CD4-positive, alpha-beta T cell treated with Interleukin-12 subunit alpha and Interleukin-12 subunit beta, for 1 hour (primary cell): ENCODE data around the gene MBLAC2.

Source experiments
- DNase-seq: peaks from one replicate; pipeline ENCODE4 v3.0.0-alpha.2; 2020

The MBLAC2 gene

DNA sequence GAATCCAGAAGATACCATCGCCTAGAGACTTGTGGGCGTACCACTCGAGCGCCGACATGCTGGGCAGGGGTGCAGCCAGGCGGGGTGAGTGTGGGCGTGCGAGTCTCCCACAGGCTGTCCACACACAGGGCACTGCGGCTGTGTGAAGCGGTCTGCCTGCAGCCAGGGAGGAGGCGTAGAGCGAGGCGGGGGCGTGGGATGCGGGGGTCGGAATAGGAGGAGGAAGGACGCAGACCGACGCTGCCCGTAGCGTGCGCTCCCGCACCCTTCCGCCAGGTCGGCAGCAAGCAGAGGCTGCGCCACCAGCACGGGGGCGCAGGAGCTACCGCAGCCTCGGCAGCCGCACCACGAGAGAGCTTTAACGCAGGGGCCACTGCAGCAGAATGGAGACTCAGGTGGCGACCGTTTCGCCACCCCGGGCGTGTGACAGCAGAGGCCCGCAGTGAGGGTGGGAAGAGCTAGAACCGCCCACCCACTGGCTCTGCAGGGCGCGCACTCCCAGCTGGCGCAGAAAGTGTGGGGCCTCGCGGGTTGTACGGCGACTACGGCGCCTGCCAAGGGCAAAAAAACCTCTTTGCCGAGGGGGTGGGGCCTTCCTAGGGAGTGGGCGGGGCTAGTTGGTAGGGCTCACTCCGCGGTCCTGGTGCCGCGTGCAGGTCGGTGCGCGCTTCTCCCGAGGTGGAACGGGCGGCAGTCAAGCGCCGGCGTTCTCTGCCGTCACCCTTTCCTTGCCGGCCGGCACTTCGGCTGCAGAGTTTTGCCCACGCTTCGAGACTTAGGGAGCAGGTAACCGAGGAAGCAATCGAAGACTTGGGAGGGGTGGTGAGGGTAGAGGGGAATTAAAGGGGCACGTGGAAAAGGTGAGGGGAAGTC is at the start of gene MBLAC2, which contains the start of gene POLR3G:
Gene MBLAC2, minus strand, starts transcription at position 537 of the 873 bp plus-strand sequence. Its CDS starts 479 bp downstream, at position 58.
Gene POLR3G, plus strand, starts transcription at position 630 of the 873 bp plus-strand sequence. CDS start 10,704 bp downstream, outside the sequence.
- peak; percentile 95 for DNase-seq

- DNase-seq: no peak
These were observed 44.5 kb upstream of the MBLAC2 start for GRCh38 chr5:90519081-90519480.

DNA sequence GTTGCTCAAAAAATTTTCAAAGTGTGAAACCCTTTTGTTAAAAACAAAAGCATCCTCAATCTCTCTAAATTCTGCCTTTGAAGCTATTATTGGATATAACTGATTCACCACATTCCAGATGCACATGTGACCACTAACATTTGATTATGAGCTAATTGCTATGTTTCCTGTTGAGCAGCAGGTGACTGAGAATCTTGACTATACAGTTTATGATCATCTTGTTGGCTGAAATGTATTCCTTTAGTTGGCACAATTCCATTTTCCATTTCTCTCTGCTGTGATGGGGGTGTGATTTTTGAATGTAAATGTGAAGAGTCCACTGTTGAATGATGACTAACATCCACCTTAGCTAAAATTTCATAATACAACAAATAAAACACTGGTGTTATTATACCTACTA is 44.1 kb upstream of the MBLAC2 start:
- no peak for DNase-seq

DNA sequence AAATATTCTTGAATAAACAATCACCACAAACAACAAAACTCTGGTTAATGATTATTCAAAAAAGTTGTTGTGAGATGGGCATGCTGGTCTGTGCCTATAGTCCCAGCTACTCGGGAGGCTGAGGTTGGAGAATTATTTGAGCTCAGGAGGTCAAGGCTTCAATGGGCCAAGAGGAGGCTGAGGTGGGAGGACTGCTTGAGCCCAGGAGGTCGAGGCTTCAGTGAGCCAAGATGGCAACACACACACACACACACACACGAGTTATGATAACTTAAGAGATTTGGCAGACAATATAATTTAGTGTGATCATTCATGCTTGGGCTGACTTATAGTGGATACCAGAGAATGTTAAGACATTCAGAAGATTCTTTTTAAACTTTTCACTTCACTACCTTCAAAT is 39.9 kb upstream of the MBLAC2 start:
- no peak for DNase-seq

DNA sequence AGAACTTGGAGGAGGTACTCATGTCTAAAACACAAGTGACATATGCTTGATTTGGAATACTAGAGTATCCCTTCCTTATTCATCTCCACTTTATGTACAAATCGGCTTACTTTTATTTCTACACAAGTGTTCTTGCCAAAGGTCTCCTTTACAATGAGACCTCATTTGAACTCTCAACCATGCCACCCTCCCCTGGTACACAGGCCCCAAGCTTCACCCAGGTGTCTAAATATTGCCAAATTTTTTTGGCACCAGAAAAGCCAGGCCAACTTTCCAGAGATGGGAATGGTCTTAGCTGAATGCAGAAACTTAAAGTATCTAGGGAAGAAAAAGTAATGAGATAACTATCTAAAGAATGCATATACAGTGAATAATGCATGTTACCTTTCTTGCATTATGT is 35.9 kb upstream of the MBLAC2 start:
- no peak for DNase-seq

DNA sequence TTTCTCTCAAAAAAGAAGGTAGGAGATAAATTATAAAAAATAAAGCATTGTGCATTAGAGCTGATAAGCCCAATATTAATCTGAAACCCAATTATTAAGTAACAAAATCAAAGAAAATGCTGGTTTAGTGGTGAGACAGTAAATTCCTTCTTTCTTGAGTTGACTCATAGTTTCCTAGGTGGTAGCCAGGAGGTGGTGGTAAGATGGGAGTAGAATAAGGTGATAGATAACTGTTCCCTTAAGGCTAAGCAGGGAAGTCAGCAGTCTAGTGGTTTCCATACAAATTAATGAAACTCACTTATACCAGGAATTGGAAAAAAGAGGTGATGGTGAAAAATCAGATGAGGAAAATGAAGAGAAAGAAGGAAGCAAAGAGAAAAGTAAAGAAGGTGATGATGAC is 31.6 kb upstream of the MBLAC2 start:
- DNase-seq: no peak

DNA sequence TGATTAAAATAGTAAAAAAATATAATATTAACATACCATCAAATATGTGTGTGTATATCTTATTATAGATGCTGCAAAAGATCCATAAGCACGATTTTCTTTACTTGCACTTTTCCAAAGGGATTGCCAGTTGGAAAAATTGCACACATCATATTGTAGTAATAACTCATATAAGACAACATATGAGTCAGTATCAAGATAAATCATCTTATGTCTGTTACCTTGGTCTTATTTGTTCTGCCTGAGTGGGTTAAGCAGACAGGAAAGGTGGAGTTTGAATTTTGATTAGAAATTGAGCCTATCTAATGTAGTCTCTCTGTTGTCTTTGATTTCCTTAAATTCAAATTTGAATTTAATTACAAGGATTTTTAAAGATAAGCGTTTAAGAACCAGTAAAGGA is 30.2 kb upstream of the MBLAC2 start:
- DNase-seq: no peak

DNA sequence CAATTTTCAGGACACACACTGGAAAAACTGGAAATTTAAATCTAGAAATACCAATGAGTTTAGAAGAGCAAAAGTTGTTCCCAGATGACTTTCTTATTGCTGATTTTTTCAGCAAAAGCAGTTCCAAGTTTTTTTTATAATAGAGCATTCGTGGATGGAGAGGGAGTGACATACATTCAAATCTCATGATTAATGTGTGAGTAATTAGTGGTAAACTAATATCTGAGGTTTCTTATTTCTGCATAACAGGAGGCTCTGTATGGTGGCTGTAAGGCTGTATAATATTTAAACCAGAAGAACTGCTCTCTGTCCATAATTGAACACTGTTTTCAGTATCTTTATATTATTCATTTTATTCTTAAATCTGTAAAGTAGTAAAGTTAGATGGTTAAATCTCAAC is 29.0 kb upstream of the MBLAC2 start:
- DNase-seq: no peak

GRCh38 chr5:90495146-90495545 is 20.6 kb upstream of the MBLAC2 start:
- no peak for DNase-seq

DNA sequence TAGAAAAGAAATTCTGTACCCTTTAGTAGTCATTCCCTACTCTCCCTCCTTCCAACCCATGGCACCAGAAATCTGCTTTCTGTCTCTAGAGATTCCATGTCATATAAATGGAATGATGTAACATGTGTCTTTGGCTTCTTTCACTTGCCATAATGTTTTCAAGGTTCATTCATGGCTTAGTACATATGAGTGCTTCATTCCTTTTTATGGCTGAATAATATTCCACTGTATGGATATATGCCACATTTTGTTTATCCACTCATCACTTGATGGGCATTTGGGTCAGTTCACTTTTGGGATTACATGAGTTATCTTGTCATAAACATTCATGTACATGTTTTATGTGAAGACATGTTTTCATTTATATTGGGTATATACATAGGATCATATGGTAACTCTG is 19.5 kb upstream of the MBLAC2 start:
- no peak for DNase-seq

GRCh38 chr5:90488791-90489190 is 14.2 kb upstream of the MBLAC2 start:
- no peak for DNase-seq

GRCh38 chr5:90484540-90484939 is 10.0 kb upstream of the MBLAC2 start:
- DNase-seq: no peak

GRCh38 chr5:90483206-90483605 is 8.6 kb upstream of the MBLAC2 start:
- DNase-seq: no peak

GRCh38 chr5:90480699-90481098 is 6.1 kb upstream of the MBLAC2 start:
- DNase-seq: no peak

DNA sequence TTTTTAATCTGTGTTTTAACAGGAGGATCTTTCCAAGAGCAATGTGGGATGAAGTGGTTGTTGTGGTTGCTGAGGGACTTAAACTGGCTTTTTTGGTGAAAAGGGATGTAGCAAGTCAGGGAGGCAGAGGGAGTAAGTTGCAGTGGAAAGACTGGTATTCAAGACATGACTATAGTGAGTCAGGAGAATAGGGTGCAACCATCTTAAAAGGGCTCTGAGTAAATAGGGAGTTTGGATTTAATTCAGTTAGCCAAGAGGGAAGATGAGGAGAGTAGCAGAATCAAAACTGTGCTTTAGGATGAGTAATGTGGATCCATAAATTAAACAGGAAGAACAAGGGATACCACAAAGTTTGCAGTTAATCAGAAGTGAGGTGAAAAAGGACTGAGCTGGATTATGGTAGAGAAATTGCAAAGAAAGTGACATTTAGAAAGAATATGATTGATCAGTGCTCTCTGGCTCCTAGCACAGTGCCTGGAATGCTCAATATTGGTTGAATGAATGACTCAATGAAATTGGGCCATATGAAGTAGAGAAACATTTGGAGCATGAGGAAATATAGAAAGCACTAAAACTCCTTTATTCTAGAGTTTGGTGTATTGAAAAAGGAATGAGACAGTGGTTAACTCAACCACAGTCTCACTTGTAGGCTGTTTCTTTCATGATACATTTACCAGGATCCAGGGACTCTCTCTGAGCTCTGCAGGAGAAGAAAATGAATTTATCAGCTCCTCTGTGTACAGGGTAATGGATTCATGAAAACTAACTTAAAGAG is 5.2 kb upstream of the MBLAC2 start:
- no peak for DNase-seq

DNA sequence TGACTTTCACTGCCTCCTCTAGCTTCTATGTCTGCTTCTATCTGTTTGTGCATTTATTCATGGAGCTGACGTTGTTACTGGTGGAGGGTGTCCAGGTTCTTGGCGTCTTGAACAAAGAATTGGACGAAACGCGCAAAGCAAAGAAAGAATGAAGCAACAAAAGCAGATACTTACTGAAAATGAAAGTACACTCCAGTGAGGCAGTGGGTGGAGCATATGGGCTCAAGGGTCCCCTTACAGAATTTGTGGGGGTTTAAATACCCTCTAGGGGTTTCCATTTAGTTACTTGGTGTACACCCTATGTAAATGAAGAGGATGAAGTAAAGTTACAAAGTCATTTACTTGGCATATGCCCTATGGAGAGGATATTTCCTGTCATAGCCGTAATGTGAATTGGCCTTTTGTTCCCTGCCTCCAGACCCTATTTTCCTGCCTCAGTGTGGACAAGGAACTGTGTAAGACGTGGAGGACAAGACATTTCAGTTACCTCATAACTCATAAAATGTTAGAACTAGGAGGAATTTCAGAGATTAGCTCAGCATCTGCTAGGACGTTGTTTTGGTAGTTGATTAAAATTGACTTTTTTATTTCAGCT is 3.1 kb upstream of the MBLAC2 start:
- no peak for DNase-seq

DNA sequence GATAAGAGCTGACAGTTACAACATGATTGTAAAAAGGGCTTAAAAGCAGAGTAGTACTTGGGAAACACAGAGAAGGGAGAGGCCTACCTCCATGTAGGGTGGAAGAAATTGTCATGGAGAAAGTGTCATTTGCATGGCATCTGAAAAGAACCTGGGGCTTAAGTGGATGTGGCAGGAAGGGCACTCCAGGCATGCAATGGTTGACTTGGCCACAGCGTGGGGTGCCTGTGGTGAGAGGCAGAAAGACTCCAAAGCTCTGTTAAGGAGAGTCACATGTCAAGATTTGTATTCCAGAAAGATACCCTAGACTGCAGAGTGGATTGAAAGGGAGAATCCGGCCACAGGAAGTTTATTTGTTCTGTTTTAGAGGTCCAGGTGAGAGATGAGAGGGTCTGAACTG is 2.5 kb upstream of the MBLAC2 start:
- DNase-seq: no peak

DNA sequence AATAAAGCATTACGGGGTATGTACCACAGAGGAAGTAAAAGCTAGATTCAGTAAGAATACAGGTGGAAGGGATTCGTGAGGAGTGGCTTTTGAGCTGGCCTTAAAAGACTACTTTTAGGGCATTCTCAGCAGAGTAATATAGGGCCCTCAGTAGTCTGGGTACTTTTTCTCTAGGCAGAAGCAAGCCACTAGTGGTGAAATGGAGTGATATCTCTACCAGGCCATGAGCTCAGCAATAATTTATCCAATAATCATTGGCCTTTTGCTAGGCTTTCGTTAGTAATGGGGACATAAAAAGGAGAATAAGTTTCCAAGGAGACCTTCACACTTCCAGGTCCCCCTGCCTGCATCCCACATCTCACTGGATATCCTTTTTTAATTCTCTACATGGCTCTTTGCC is 1.8 kb upstream of the MBLAC2 start:
- DNase-seq: no peak

DNA sequence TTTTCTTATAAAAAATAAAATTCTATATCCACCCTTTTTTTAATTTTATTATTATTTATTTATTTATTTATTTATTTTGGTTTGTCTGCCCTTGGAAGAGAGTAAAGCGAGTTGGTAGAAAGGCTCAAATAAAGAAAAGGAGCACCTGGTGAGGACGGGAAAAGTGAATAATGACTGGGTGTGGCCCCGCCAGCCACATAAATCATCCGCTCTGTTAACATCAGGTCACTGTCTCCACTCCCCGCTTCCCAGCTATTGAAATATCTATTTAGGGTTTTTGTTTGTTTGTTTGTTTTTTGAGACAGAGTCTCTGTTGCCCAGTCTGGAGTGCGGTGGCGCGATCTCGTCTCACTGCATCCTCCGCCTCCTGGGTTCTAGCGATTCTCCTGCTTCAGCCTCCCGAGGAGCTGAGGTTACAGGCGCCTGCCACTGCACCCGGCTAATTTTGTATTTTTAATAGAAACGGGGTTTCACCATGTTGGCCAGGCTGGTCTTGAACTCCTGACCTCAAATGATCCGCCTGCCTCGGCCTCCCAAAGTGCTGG is 937 bp upstream of the MBLAC2 start:
- no peak for DNase-seq

DNA sequence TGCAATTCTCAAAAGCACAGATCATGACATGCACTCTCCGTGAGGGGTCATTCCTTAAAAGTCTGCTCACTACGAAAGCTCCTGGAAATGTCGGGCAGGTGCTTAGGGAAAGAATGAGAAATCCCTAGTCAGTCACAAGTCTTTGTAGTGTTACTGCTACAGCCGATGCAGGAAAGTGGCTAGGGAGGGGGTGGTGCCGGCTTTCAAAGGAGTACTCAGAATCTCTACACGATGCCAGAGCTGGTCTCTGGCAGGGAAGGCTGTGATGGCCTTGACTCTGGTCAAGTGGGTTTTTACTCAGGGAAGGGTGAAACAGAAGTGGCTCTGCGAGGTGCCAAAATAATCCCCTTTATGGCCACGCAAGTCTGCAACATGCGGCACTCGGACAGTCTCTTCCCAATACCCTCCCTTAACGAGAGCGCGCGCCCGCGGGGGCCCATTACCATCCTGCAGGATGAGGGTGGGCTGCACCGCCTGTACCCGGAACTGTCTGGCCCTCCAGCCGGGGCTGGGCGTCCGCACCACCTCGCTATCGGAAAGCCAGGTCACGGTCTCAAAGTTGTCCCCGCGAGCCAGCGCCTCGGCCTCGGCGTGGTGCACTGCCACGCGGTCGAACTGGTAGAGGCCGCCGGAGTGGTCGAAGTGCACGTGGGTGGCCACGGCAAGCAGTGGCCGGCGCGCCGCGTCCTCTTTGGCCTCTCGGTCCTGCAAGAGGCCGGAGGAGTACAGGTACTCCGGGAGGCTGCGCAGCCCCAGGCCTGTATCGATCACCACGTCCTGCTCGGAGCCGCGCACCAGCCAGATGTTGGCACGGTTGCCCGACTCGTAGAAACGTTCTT is 956 bp downstream of the MBLAC2 start:
- peak; percentile 7 for DNase-seq

GRCh38 chr5:90472783-90473395 is 1.7 kb downstream of the MBLAC2 start:
- DNase-seq: no peak

GRCh38 chr5:90461288-90461687 is 13.3 kb downstream of the MBLAC2 start:
- no peak for DNase-seq
